ENCODE data around the gene ZNF354C.

DNA sequence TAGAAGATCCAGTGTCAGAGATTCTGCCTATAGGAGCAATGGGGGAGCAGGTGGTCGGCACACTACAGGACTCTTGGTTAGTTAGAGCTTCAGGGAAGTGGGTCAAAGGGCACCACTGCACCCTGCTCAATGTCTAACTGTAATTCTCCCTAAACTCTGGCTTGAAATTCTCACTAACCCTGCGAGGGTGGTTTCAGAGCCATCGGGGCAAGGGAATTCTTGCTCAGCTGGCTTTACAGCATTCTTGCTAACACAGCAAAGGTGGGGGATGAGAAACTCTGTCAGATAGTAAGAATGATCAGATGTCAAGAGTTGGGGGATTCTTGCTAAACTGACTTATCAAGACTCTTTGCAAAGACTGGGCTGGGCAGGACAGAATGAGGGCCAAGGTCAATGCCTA lies 4.7 kb upstream of the ZNF354C start:
- TF ChIP-seq POLR2AphosphoS5 (IDR thresholded peaks at IDR 0.05), result no peak
- TF ChIP-seq, protein P1, sequence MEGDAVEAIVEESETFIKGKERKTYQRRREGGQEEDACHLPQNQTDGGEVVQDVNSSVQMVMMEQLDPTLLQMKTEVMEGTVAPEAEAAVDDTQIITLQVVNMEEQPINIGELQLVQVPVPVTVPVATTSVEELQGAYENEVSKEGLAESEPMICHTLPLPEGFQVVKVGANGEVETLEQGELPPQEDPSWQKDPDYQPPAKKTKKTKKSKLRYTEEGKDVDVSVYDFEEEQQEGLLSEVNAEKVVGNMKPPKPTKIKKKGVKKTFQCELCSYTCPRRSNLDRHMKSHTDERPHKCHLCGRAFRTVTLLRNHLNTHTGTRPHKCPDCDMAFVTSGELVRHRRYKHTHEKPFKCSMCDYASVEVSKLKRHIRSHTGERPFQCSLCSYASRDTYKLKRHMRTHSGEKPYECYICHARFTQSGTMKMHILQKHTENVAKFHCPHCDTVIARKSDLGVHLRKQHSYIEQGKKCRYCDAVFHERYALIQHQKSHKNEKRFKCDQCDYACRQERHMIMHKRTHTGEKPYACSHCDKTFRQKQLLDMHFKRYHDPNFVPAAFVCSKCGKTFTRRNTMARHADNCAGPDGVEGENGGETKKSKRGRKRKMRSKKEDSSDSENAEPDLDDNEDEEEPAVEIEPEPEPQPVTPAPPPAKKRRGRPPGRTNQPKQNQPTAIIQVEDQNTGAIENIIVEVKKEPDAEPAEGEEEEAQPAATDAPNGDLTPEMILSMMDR (IDR thresholded peaks at IDR 0.05), result no peak

Measured in suprapubic skin (tissue), 3 donors.